ENCODE measurements around the gene NGEF. TPM values are rescaled to one million over a fixed set of nuclear protein-coding genes. Genes with fewer than 3 reads are reported as not detected.

Gene NGEF
- total RNA-seq, 1 donor from 2014 or later, result 0.53 TPM

DNA sequence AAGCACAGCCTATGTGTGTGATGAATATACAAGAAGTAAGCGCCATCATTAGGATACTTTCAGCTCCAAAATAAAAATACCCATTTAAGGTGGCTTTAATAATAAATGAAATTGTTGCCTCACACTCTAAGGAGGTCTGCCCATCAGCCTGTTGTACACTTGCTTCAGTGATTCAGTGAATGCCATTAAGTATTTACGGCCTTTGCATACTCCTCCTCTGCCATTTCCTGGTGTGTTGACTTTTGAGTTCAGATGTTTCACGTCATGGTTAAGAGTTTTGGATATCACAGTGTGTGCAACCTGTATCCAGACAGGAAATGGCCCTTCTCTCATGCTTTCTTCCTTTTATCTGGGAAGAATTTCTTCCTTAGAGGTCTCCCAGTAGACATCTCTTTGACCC lies 181.6 kb downstream of the NGEF start:
- Histone ChIP-seq H3K36me3 (ENCODE audit: control insufficient read depth, insufficient read depth, low read length) (peaks cover 19% of the 10 kb centered on the region), H3K27me3 (ENCODE audit: control insufficient read depth, insufficient read depth, low read length) (no peaks in the 10 kb centered on the region), H3K4me3 (ENCODE audit: low read depth, low read length) (no peak overlapping the region)
- DNase-seq (ENCODE audit: low read depth), result no peak
- TF ChIP-seq, protein P1, sequence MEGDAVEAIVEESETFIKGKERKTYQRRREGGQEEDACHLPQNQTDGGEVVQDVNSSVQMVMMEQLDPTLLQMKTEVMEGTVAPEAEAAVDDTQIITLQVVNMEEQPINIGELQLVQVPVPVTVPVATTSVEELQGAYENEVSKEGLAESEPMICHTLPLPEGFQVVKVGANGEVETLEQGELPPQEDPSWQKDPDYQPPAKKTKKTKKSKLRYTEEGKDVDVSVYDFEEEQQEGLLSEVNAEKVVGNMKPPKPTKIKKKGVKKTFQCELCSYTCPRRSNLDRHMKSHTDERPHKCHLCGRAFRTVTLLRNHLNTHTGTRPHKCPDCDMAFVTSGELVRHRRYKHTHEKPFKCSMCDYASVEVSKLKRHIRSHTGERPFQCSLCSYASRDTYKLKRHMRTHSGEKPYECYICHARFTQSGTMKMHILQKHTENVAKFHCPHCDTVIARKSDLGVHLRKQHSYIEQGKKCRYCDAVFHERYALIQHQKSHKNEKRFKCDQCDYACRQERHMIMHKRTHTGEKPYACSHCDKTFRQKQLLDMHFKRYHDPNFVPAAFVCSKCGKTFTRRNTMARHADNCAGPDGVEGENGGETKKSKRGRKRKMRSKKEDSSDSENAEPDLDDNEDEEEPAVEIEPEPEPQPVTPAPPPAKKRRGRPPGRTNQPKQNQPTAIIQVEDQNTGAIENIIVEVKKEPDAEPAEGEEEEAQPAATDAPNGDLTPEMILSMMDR (IDR thresholded peaks at IDR 0.05; ENCODE audit: insufficient read depth, low read length, severe bottlenecking), result no peak
- no peak for FAIRE-seq

DNA sequence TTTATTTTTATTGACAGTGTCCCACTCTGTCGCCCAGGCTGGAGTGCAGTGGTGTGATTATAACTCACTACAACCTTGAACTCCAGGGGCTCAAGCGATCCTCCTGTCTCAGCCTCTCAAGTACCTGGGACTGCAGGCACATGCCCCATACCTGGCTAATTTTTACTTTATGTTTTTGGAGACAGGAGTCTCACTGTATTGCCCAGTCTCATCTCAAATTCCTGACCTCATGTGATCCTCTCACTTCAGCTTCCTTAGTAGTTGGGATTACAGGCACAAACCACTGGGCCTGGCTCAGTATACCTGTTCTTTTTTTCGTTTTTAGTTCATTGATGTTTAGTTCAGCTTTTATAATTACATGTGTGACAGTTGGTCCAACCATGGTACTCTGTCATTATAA lies 183.1 kb downstream of the NGEF start:
- Histone ChIP-seq H3K27me3 (ENCODE audit: control insufficient read depth, insufficient read depth, low read length) (no peaks in the 10 kb centered on the region), H3K36me3 (ENCODE audit: control insufficient read depth, insufficient read depth, low read length) (peaks cover 18% of the 10 kb centered on the region), H3K4me3 (ENCODE audit: low read depth, low read length) (no peak overlapping the region)
- TF ChIP-seq, protein P1 (IDR thresholded peaks at IDR 0.05; ENCODE audit: insufficient read depth, low read length, severe bottlenecking), result no peak
- FAIRE-seq (no peak), DNase-seq (ENCODE audit: low read depth) (no peak)

Other genes with a start within 250 kb of the NGEF start
- not detected in 2 replicates for gene KCNJ13, start 236.7 kb downstream of the NGEF start, total RNA-seq
- 0.53 and 1.0 TPM in 2 replicates for gene SNORC, start 143.0 kb downstream of the NGEF start, total RNA-seq
- not detected in 2 replicates for gene NEU2, start 19.4 kb upstream of the NGEF start, total RNA-seq
- gene INPP5D, start 47.1 kb upstream of the NGEF start, total RNA-seq, result 24.1 and 26.6 TPM in 2 replicates
- 33.2 and 36.6 TPM in 2 replicates for gene ATG16L1, start 238.4 kb upstream of the NGEF start, total RNA-seq